ENCODE measurements around the gene EPM2AIP1. TPM values are rescaled to one million over a fixed set of nuclear protein-coding genes. Genes with fewer than 3 reads are reported as not detected.
A peak's percentile ranks its signal among the peaks of the same experiment; 100 is the strongest.
"Not testable (repeated sequence)": the region's sequence is repeated elsewhere in the genome, so short reads cannot be mapped to it uniquely, and the experiment has no call there.

Gene EPM2AIP1
- 10 to 100 TPM; 25.6 to 33.7 (median 32.5) TPM for total RNA-seq
- 74.1 TPM for total RNA-seq (2013)

DNA sequence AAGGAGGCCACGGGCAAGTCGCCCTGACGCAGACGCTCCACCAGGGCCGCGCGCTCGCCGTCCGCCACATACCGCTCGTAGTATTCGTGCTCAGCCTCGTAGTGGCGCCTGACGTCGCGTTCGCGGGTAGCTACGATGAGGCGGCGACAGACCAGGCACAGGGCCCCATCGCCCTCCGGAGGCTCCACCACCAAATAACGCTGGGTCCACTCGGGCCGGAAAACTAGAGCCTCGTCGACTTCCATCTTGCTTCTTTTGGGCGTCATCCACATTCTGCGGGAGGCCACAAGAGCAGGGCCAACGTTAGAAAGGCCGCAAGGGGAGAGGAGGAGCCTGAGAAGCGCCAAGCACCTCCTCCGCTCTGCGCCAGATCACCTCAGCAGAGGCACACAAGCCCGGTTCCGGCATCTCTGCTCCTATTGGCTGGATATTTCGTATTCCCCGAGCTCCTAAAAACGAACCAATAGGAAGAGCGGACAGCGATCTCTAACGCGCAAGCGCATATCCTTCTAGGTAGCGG is at the start of gene EPM2AIP1:
Gene EPM2AIP1 (minus strand): TSS at position 326 of the 520 bp plus-strand sequence. CDS start 54 bp downstream, at position 272.
- H3K27me3 Mint-ChIP-seq (ENCODE audit: low read depth in 2 of 2) = no peaks in the 10 kb centered on the region

DNA sequence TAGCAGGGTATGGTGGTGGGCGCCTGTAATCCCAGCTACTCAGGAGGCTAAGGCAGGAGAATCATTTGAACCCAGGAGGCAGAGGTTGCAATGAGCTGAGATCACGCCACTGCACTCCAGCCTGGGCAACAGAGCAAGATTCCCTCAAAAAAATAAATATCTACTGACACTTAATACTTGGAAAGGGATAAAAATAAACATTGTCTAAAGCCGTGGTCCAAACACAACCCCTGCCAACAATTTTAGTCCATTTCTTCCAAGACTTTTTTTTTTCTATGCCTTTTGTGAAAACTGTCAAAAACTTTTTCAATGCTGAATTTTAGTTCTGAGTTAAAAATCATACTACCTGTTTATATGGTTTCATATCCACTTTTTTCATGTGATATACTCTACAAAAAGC is 49.8 kb upstream of the EPM2AIP1 start:
- H3K9me3 Mint-ChIP-seq; H3K27me3 Mint-ChIP-seq (ENCODE audit: low read depth in 2 of 2); H3K4me1 Mint-ChIP-seq; intact Hi-C loops (cut with micrococcal nuclease); H3K27me3 ChIP-seq (ENCODE audit: control insufficient read depth, insufficient read depth, low read length); H3K9me3 ChIP-seq (ENCODE audit: control insufficient read depth, insufficient read depth, low read length); DNase-seq; H3K4me1 ChIP-seq (ENCODE audit: control insufficient read depth, insufficient read depth, low read length); H3K4me3 Mint-ChIP-seq; H3K27ac Mint-ChIP-seq; H3K4me3 ChIP-seq (ENCODE audit: low read length); ATAC-seq; H3K27ac ChIP-seq (ENCODE audit: low read length): not testable (repeated sequence)
- H3K36me3 Mint-ChIP-seq = peaks cover 11% of the 10 kb centered on the region
- 100% methylated on average over 2 of the region's 3 CpGs for WGBS (ENCODE audit: insufficient coverage)
- peaks cover 42% of the 10 kb centered on the region for H3K36me3 ChIP-seq (ENCODE audit: control insufficient read depth, insufficient read depth, low read length)

More for the DNA sequence above, at the start of gene EPM2AIP1:
- peaks cover 30% of the 10 kb centered on the region for H3K36me3 ChIP-seq (ENCODE audit: control insufficient read depth, insufficient read depth, low read length)
- H3K9me3 Mint-ChIP-seq = no peaks in the 10 kb centered on the region
- intact Hi-C loops (cut with micrococcal nuclease) = loop anchor here (1.0 to 2.0 kb wide), 4 partner anchors 48 to 1144 kb away; partner anchors contain the start of genes ACAA1 and TRANK1
- peak in 1 of 2 donors; percentile 100 for DNase-seq
- no peak within 1 kb of the TSS for H3K27ac Mint-ChIP-seq
- H3K4me1 ChIP-seq (ENCODE audit: control insufficient read depth, insufficient read depth, low read length) = peaks cover 17% of the 10 kb centered on the region
- peaks cover 10% of the 10 kb centered on the region for H3K36me3 Mint-ChIP-seq
- peak; percentile 81 to 92 (median 81) for ATAC-seq
- H3K9me3 ChIP-seq (ENCODE audit: control insufficient read depth, insufficient read depth, low read length) = no peaks in the 10 kb centered on the region
- WGBS (ENCODE audit: insufficient coverage) = under 1% methylated on average over 48 of the region's 48 CpGs
- H3K4me3 Mint-ChIP-seq = no peak within 1 kb of the TSS
- peak within 1 kb of the TSS; percentile 97 for H3K27ac ChIP-seq (ENCODE audit: low read length)
- TF ChIP-seq, protein P1, sequence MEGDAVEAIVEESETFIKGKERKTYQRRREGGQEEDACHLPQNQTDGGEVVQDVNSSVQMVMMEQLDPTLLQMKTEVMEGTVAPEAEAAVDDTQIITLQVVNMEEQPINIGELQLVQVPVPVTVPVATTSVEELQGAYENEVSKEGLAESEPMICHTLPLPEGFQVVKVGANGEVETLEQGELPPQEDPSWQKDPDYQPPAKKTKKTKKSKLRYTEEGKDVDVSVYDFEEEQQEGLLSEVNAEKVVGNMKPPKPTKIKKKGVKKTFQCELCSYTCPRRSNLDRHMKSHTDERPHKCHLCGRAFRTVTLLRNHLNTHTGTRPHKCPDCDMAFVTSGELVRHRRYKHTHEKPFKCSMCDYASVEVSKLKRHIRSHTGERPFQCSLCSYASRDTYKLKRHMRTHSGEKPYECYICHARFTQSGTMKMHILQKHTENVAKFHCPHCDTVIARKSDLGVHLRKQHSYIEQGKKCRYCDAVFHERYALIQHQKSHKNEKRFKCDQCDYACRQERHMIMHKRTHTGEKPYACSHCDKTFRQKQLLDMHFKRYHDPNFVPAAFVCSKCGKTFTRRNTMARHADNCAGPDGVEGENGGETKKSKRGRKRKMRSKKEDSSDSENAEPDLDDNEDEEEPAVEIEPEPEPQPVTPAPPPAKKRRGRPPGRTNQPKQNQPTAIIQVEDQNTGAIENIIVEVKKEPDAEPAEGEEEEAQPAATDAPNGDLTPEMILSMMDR (IDR thresholded peaks at IDR 0.05) = no peak
- peak within 1 kb of the TSS; percentile 68 for H3K4me3 ChIP-seq (ENCODE audit: low read length)
- H3K27me3 ChIP-seq (ENCODE audit: control insufficient read depth, insufficient read depth, low read length) = no peaks in the 10 kb centered on the region
- H3K4me1 Mint-ChIP-seq = peaks cover 27 to 28% of the 10 kb centered on the region in 2 donors

DNA sequence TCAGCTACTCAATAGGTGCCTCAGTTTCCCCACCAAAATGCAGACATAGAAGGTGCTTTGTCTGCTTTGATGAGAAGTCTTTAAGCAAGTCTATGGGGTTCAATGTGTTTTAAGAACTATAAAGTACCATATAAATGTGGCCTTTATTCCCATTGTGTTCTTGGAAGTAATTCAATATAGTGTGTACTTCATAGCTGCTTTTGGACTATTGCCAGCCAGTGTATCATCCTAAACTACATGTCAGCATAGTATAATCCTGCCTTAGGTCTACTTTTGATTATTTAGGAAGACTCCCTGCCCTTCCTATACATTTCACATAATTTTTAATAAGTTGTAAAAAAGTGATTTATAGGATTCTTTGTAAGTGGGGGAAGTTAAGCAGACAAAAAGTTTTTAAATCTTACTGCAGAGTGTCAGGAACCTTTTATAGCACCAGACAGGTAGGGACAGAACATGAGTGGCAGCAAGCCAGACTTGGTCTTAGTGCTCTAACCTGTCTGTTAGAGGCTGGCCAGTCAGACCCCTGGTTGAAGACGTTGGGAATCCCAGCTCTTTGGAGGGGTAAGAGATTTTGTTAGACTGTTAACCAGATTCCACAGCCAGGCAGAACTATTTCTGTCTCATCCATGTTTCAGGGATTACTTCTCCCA is 48.7 kb upstream of the EPM2AIP1 start:
- Histone ChIP-seq H3K27me3 (ENCODE audit: control insufficient read depth, insufficient read depth, low read length) (no peaks in the 10 kb centered on the region), H3K36me3 (ENCODE audit: control insufficient read depth, insufficient read depth, low read length) (peaks cover 33% of the 10 kb centered on the region), H3K4me3 (ENCODE audit: low read length) (no peak overlapping the region), H3K4me1 (ENCODE audit: control insufficient read depth, insufficient read depth, low read length) (no peaks in the 10 kb centered on the region), H3K27ac (ENCODE audit: low read length) (no peak overlapping the region), H3K9me3 (ENCODE audit: control insufficient read depth, insufficient read depth, low read length) (no peaks in the 10 kb centered on the region)
- Mint-ChIP-seq H3K27ac (no peak overlapping the region), H3K4me1 (peaks cover 0 to 8% of the 10 kb centered on the region in 2 donors), H3K27me3 (ENCODE audit: low read depth in 2 of 2) (no peaks in the 10 kb centered on the region), H3K36me3 (peaks cover 13% of the 10 kb centered on the region), H3K9me3 (no peaks in the 10 kb centered on the region), H3K4me3 (no peak overlapping the region)
- TF ChIP-seq, protein P1 (IDR thresholded peaks at IDR 0.05) = no peak
- ATAC-seq = no peak
- DNase-seq = no peak
- intact Hi-C loops (cut with micrococcal nuclease) = no loop called here
- 82% methylated on average over 1 of the region's 1 CpG for WGBS (ENCODE audit: insufficient coverage)

DNA sequence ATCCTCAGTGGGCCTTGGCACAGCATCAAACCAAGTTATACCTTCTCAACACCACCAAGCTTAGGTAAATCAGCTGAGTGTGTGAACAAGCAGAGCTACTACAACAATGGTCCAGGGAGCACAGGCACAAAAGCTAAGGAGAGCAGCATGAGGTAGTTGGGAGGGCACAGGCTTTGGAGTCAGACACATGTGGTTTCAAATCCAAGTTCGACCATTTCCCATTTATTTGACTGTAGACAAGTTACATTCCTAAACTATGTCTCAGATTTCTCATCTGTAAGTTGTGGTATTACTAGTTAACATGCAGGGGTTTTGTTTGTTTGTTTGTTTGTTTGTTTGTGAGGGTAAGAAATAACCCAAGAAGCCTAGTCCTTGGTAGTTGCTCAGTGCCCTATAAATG is 47.3 kb upstream of the EPM2AIP1 start:
- H3K9me3 ChIP-seq (ENCODE audit: control insufficient read depth, insufficient read depth, low read length) = no peaks in the 10 kb centered on the region
- DNase-seq = no peak
- Mint-ChIP-seq H3K4me3 (no peak overlapping the region), H3K9me3 (no peaks in the 10 kb centered on the region), H3K27ac (no peak overlapping the region), H3K27me3 (ENCODE audit: low read depth in 2 of 2) (no peaks in the 10 kb centered on the region), H3K4me1 (peaks cover 0 to 8% of the 10 kb centered on the region in 2 donors), H3K36me3 (peaks cover 21% of the 10 kb centered on the region)
- H3K36me3 ChIP-seq (ENCODE audit: control insufficient read depth, insufficient read depth, low read length) = peaks cover 42% of the 10 kb centered on the region
- H3K27me3 ChIP-seq (ENCODE audit: control insufficient read depth, insufficient read depth, low read length) = no peaks in the 10 kb centered on the region
- no CpG with 5 or more reads among the region's 1 CpG for WGBS (ENCODE audit: insufficient coverage)
- H3K4me3 ChIP-seq (ENCODE audit: low read length) = no peak overlapping the region
- intact Hi-C loops (cut with micrococcal nuclease) = no loop called here
- TF ChIP-seq, protein P1 (IDR thresholded peaks at IDR 0.05) = no peak
- H3K27ac ChIP-seq (ENCODE audit: low read length) = no peak overlapping the region
- ATAC-seq = no peak
- H3K4me1 ChIP-seq (ENCODE audit: control insufficient read depth, insufficient read depth, low read length) = no peaks in the 10 kb centered on the region

Measured in natural killer cell (primary cell).